Measurements from ENCODE around the gene KIAA0232. TPM values are rescaled to one million over a fixed set of nuclear protein-coding genes. Genes with fewer than 3 reads are reported as not detected.

The KIAA0232 gene
- total RNA-seq, 2 donors from 2014 or later = 9.4 to 10.5 TPM

GRCh38 chr4:6765703-6766102, 16.8 kb upstream of the KIAA0232 start:
- H3K27me3 Mint-ChIP-seq = no peaks in the 10 kb centered on the region
- no peak overlapping the region for H3K4me3 Mint-ChIP-seq
- no peak for ATAC-seq (replicated peaks)
- no peak overlapping the region for H3K27ac Mint-ChIP-seq
- peaks cover 5% of the 10 kb centered on the region for H3K4me1 Mint-ChIP-seq
- H3K9me3 Mint-ChIP-seq = no peaks in the 10 kb centered on the region
- H3K36me3 Mint-ChIP-seq (ENCODE audit: low read depth) = no peaks in the 10 kb centered on the region

GRCh38 chr4:6767386-6767747, 15.2 kb upstream of the KIAA0232 start:
- Mint-ChIP-seq H3K36me3 (ENCODE audit: low read depth) (no peaks in the 10 kb centered on the region), H3K4me1 (peaks cover 5% of the 10 kb centered on the region), H3K27ac (no peak overlapping the region), H3K9me3 (no peaks in the 10 kb centered on the region), H3K4me3 (no peak overlapping the region), H3K27me3 (no peaks in the 10 kb centered on the region)
- ATAC-seq (replicated peaks) = no peak

- Mint-ChIP-seq H3K27me3 (no peaks in the 10 kb centered on the region), H3K27ac (no peak overlapping the region), H3K4me1 (peaks cover 5% of the 10 kb centered on the region), H3K4me3 (no peak overlapping the region), H3K9me3 (no peaks in the 10 kb centered on the region), H3K36me3 (ENCODE audit: low read depth) (no peaks in the 10 kb centered on the region)
- ATAC-seq (replicated peaks) = no peak
Measured at GRCh38 chr4:6767748-6768538, 14.6 kb upstream of the KIAA0232 start.

- Mint-ChIP-seq H3K27me3 (no peaks in the 10 kb centered on the region), H3K4me1 (peaks cover 5% of the 10 kb centered on the region), H3K9me3 (no peaks in the 10 kb centered on the region), H3K36me3 (ENCODE audit: low read depth) (no peaks in the 10 kb centered on the region), H3K27ac (no peak overlapping the region), H3K4me3 (no peak overlapping the region)
- ATAC-seq (replicated peaks) = no peak
Measured at GRCh38 chr4:6768539-6768905, 14.0 kb upstream of the KIAA0232 start.

- no peak overlapping the region for H3K4me3 Mint-ChIP-seq
- no peaks in the 10 kb centered on the region for H3K27me3 Mint-ChIP-seq
- no peaks in the 10 kb centered on the region for H3K36me3 Mint-ChIP-seq (ENCODE audit: low read depth)
- H3K9me3 Mint-ChIP-seq = no peaks in the 10 kb centered on the region
- ATAC-seq (replicated peaks) = peak; percentile 38
- H3K27ac Mint-ChIP-seq = no peak overlapping the region
- H3K4me1 Mint-ChIP-seq = peaks cover 5% of the 10 kb centered on the region
Measured at GRCh38 chr4:6769233-6769988, 13.1 kb upstream of the KIAA0232 start.

GRCh38 chr4:6769989-6770420, 12.5 kb upstream of the KIAA0232 start:
- Mint-ChIP-seq H3K4me3 (no peak overlapping the region), H3K27ac (no peak overlapping the region), H3K4me1 (peaks cover 5% of the 10 kb centered on the region)

GRCh38 chr4:6770581-6771228, 11.8 kb upstream of the KIAA0232 start:
- no peak overlapping the region for H3K4me3 Mint-ChIP-seq
- no peaks in the 10 kb centered on the region for H3K9me3 Mint-ChIP-seq
- peaks cover 5% of the 10 kb centered on the region for H3K4me1 Mint-ChIP-seq
- no peak for ATAC-seq (replicated peaks)
- no peaks in the 10 kb centered on the region for H3K36me3 Mint-ChIP-seq (ENCODE audit: low read depth)
- no peaks in the 10 kb centered on the region for H3K27me3 Mint-ChIP-seq
- no peak overlapping the region for H3K27ac Mint-ChIP-seq

More at GRCh38 chr4:6769989-6770420, 12.5 kb upstream of the KIAA0232 start:
- Mint-ChIP-seq H3K9me3 (no peaks in the 10 kb centered on the region), H3K36me3 (ENCODE audit: low read depth) (no peaks in the 10 kb centered on the region), H3K27me3 (no peaks in the 10 kb centered on the region)
- no peak for ATAC-seq (replicated peaks)

GRCh38 chr4:6771229-6771671, 11.3 kb upstream of the KIAA0232 start:
- peaks cover 5% of the 10 kb centered on the region for H3K4me1 Mint-ChIP-seq
- H3K4me3 Mint-ChIP-seq = no peak overlapping the region

GRCh38 chr4:6772223-6772928, 10.2 kb upstream of the KIAA0232 start:
- no peak for ATAC-seq (replicated peaks)
- no peaks in the 10 kb centered on the region for H3K9me3 Mint-ChIP-seq
- H3K27ac Mint-ChIP-seq = no peak overlapping the region
- H3K27me3 Mint-ChIP-seq = no peaks in the 10 kb centered on the region
- no peaks in the 10 kb centered on the region for H3K36me3 Mint-ChIP-seq (ENCODE audit: low read depth)
- peaks cover 13% of the 10 kb centered on the region for H3K4me1 Mint-ChIP-seq
- no peak overlapping the region for H3K4me3 Mint-ChIP-seq

More at GRCh38 chr4:6771229-6771671, 11.3 kb upstream of the KIAA0232 start:
- Mint-ChIP-seq H3K27me3 (no peaks in the 10 kb centered on the region), H3K9me3 (no peaks in the 10 kb centered on the region), H3K27ac (no peak overlapping the region), H3K36me3 (ENCODE audit: low read depth) (no peaks in the 10 kb centered on the region)
- no peak for ATAC-seq (replicated peaks)

- H3K4me1 Mint-ChIP-seq = peaks cover 19% of the 10 kb centered on the region
- no peak for ATAC-seq (replicated peaks)
- no peak overlapping the region for H3K4me3 Mint-ChIP-seq
- no peaks in the 10 kb centered on the region for H3K9me3 Mint-ChIP-seq
- no peak overlapping the region for H3K27ac Mint-ChIP-seq
- H3K36me3 Mint-ChIP-seq (ENCODE audit: low read depth) = no peaks in the 10 kb centered on the region
- no peaks in the 10 kb centered on the region for H3K27me3 Mint-ChIP-seq
Measured at GRCh38 chr4:6773106-6773505, 9.4 kb upstream of the KIAA0232 start.

- Mint-ChIP-seq H3K27ac (no peak overlapping the region), H3K9me3 (no peaks in the 10 kb centered on the region), H3K36me3 (ENCODE audit: low read depth) (no peaks in the 10 kb centered on the region), H3K4me3 (no peak overlapping the region), H3K4me1 (peaks cover 19% of the 10 kb centered on the region), H3K27me3 (no peaks in the 10 kb centered on the region)
- ATAC-seq (replicated peaks) = no peak
Measured at GRCh38 chr4:6773616-6774540, 8.6 kb upstream of the KIAA0232 start.

- Mint-ChIP-seq H3K4me1 (peaks cover 13% of the 10 kb centered on the region), H3K9me3 (no peaks in the 10 kb centered on the region), H3K27ac (no peak overlapping the region), H3K4me3 (no peak overlapping the region), H3K27me3 (no peaks in the 10 kb centered on the region), H3K36me3 (ENCODE audit: low read depth) (no peaks in the 10 kb centered on the region)
- no peak for ATAC-seq (replicated peaks)
Measured at GRCh38 chr4:6775746-6776145, 6.8 kb upstream of the KIAA0232 start.

- H3K4me1 Mint-ChIP-seq = peaks cover 13% of the 10 kb centered on the region
- H3K9me3 Mint-ChIP-seq = no peaks in the 10 kb centered on the region
- no peak for ATAC-seq (replicated peaks)
- no peaks in the 10 kb centered on the region for H3K27me3 Mint-ChIP-seq
- H3K4me3 Mint-ChIP-seq = peak overlapping the region; percentile 39
- H3K36me3 Mint-ChIP-seq (ENCODE audit: low read depth) = no peaks in the 10 kb centered on the region
- peak overlapping the region; percentile 76 for H3K27ac Mint-ChIP-seq
Measured at GRCh38 chr4:6776920-6777635, 5.4 kb upstream of the KIAA0232 start.
